ENCODE data around the gene SUGP2.

Gene SUGP2

GRCh38 chr19:19071897-19072296 lies 38.6 kb upstream of the SUGP2 start:
- Histone ChIP-seq H3K27ac (no peak overlapping the region), H3K9ac (ENCODE audit: insufficient read length) (no peak overlapping the region), H3K4me3 (no peak overlapping the region), H3K9me3 (ENCODE audit: low read depth, low read length) (no peaks in the 10 kb centered on the region), H3K36me3 (ENCODE audit: insufficient read depth, low read length) (no peaks in the 10 kb centered on the region)
- no peak for TF ChIP-seq FOXP2 (optimal IDR thresholded peaks at IDR 0.05; ENCODE audit: control extremely low read depth, extremely low read length, insufficient read depth)
- no peak for TF ChIP-seq EZH2 (IDR thresholded peaks at IDR 0.05)
- TF ChIP-seq POLR2AphosphoS5 (IDR thresholded peaks at IDR 0.05; ENCODE audit: borderline replicate concordance, low read depth, low read length), result no peak
- DNase-seq (ENCODE audit: low read depth, low spot score), result no peak

DNA sequence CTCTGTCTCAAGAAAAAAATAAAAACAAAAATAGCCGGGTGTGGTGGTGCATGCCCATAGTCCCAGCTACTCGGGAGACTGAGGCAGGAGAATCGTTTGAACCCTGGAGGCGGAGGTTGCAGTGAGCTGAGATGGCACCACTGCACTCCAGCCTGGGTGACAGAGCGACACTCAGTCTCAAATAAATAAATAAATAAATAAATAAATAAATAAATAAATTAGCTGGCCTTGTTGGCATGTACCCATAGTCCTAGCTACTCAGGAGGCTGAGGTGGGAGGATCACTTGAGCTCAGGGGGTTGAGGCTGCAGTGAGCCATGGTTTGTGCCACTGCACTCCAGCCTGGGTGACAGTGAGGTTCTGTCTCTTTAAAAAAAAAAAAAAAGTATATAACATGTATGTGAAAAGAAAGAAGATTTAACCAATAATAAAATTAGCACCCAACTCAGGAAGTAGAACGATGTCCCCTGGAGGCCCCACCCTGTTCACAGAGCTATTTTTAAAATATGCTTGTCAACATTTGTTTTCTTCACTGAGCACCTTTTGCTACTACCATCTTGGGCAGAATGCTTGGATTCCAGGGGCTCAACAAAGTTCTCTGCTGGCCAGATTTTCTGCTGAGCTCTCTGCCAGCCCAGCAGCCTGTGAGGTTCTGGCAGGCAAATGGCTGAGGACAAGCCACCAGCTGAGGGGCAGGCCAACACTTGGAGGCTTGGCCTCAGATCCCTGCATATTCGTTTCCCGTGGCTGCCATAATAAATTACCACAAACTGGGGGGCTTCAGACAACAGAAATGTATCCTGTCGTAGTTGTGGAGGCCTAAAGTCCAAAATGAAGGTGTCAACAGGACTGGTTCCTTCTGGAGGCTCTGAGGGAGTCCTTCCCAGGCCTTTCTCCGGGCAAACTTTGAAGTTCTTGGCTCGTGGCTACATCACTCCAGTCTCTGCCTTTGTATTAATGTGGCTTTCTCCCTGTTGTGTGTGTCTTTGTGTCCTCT lies 35.6 kb upstream of the SUGP2 start:
- TF ChIP-seq POLR2AphosphoS5 (IDR thresholded peaks at IDR 0.05; ENCODE audit: borderline replicate concordance, low read depth, low read length) (no peak), EZH2 (IDR thresholded peaks at IDR 0.05) (no peak), FOXP2 (optimal IDR thresholded peaks at IDR 0.05; ENCODE audit: control extremely low read depth, extremely low read length, insufficient read depth) (no peak)
- Histone ChIP-seq H3K4me3 (no peak overlapping the region), H3K36me3 (ENCODE audit: insufficient read depth, low read length) (no peaks in the 10 kb centered on the region), H3K27ac (no peak overlapping the region), H3K9me3 (ENCODE audit: low read depth, low read length) (no peaks in the 10 kb centered on the region), H3K9ac (ENCODE audit: insufficient read length) (no peak overlapping the region)
- no peak for DNase-seq (ENCODE audit: low read depth, low spot score)

DNA sequence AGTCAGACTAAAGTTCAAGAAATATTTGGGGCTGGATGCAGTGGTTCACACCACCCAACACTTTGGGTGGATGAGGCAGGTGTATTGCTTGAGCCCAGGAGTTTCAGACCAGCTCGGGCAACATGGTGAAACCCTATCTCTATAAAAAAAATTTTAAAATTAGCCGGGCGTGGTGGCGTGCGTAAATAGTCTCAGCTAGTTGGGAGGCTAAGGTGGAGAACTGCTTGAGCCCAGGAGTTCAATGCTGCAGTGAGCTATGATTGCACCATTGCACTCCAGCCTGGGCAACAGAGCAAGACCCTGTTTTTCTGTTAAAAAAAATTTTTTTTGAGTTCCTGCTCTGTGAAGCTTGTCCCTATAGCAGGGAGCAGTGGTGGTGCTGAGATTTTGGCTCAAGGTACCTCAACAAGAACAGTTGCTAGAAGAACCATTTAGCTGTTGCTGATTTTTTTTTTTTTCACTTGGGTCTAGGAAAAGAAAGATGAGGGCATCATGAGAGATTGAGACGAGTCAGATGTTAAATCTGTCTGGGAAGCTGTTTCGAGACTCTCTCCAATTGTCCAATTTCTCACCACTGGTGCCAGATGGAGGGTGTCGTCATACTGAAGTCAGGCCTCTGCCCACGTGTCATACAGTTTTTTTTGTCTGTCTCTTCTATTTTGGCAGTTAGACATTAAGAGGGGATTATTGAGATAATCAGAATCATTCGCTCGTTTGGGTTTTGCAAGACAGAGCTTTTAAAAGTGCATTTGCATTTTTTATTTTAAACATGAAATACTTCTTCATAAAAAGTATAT lies 34.2 kb upstream of the SUGP2 start:
- TF ChIP-seq POLR2AphosphoS5 (IDR thresholded peaks at IDR 0.05; ENCODE audit: borderline replicate concordance, low read depth, low read length) (no peak), FOXP2 (optimal IDR thresholded peaks at IDR 0.05; ENCODE audit: control extremely low read depth, extremely low read length, insufficient read depth) (no peak), EZH2 (IDR thresholded peaks at IDR 0.05) (no peak)
- H3K4me3 ChIP-seq, result no peak overlapping the region
- H3K27ac ChIP-seq, result no peak overlapping the region
- H3K9ac ChIP-seq (ENCODE audit: insufficient read length), result no peak overlapping the region
- H3K9me3 ChIP-seq (ENCODE audit: low read depth, low read length), result no peaks in the 10 kb centered on the region
- H3K36me3 ChIP-seq (ENCODE audit: insufficient read depth, low read length), result no peaks in the 10 kb centered on the region
- no peak for DNase-seq (ENCODE audit: low read depth, low spot score)

GRCh38 chr19:19064811-19065745 lies 31.8 kb upstream of the SUGP2 start:
- TF ChIP-seq EZH2 (IDR thresholded peaks at IDR 0.05) (no peak), POLR2AphosphoS5 (IDR thresholded peaks at IDR 0.05; ENCODE audit: borderline replicate concordance, low read depth, low read length) (no peak), FOXP2 (optimal IDR thresholded peaks at IDR 0.05; ENCODE audit: control extremely low read depth, extremely low read length, insufficient read depth) (no peak)
- peak overlapping the region; percentile 75 for H3K4me3 ChIP-seq
- no peaks in the 10 kb centered on the region; the same call in 1 of the 2 replicates for H3K36me3 ChIP-seq (ENCODE audit: insufficient read depth, low read length)
- no peak for DNase-seq (ENCODE audit: low read depth, low spot score)
- no peaks in the 10 kb centered on the region for H3K9me3 ChIP-seq (ENCODE audit: low read depth, low read length)
- peak overlapping the region; percentile 74 for H3K9ac ChIP-seq (ENCODE audit: insufficient read length)
- no peak overlapping the region for H3K27ac ChIP-seq

DNA sequence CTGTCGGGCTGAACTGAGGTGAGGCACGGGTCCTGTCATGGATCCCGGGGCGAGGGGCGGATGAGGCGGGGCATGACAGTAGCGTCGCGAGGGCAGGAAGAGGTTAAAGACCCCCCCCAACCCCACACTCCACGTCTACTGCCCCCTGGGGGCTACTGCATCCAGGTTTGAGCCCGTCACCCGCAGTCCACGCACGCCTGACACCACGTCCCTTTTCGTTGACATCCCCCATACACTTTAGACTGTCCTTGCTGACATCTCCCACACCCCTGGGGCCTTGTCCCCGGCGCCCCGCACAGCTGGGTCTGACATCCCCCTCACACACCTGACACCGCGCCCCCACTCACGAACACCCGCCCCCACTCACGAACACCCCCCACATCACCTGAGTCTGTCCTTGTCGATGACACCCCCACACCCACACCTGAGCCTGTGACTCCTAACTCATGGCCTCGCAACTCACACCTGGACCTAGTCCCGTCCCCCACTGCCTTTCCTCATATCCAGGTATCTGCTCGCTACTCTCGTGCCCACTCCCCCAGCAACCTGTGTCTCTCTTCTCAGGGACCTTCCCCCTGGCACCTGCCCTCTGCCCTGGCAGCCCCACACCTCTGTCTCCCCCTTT lies 30.9 kb upstream of the SUGP2 start:
- H3K4me3 ChIP-seq, result peak overlapping the region; percentile 75
- no peaks in the 10 kb centered on the region; the same call in 1 of the 2 replicates for H3K36me3 ChIP-seq (ENCODE audit: insufficient read depth, low read length)
- DNase-seq (ENCODE audit: low read depth, low spot score), result no peak
- H3K9ac ChIP-seq (ENCODE audit: insufficient read length), result peak overlapping the region; percentile 74
- no peaks in the 10 kb centered on the region for H3K9me3 ChIP-seq (ENCODE audit: low read depth, low read length)
- no peak for TF ChIP-seq FOXP2 (optimal IDR thresholded peaks at IDR 0.05; ENCODE audit: control extremely low read depth, extremely low read length, insufficient read depth)
- no peak for TF ChIP-seq POLR2AphosphoS5 (IDR thresholded peaks at IDR 0.05; ENCODE audit: borderline replicate concordance, low read depth, low read length)
- TF ChIP-seq EZH2 (IDR thresholded peaks at IDR 0.05), result no peak
- H3K27ac ChIP-seq, result no peak overlapping the region

GRCh38 chr19:19063183-19064097 lies 30.1 kb upstream of the SUGP2 start, which contains the start of gene SLC25A42:
SLC25A42 (plus strand) TSS chr19:19063994; CDS start chr19:19096125, 32,131 bp downstream.
- Histone ChIP-seq H3K27ac (peak within 1 kb of the TSS; percentile 38; the same call in 1 of the 2 replicates), H3K36me3 (ENCODE audit: insufficient read depth, low read length) (peaks cover 2% of the 10 kb centered on the region; the same call in 1 of the 2 replicates), H3K4me3 (peak within 1 kb of the TSS; percentile 75), H3K9ac (ENCODE audit: insufficient read length) (peak within 1 kb of the TSS; percentile 74), H3K9me3 (ENCODE audit: low read depth, low read length) (no peaks in the 10 kb centered on the region)
- peak; percentile 98 for DNase-seq (ENCODE audit: low read depth, low spot score)
- TF ChIP-seq FOXP2 (optimal IDR thresholded peaks at IDR 0.05; ENCODE audit: control extremely low read depth, extremely low read length, insufficient read depth) (peak; percentile 14), POLR2AphosphoS5 (IDR thresholded peaks at IDR 0.05; ENCODE audit: borderline replicate concordance, low read depth, low read length) (peak; percentile 65), EZH2 (IDR thresholded peaks at IDR 0.05) (no peak)
